NT2/D1 (cell line): Measurements from ENCODE around the gene SLC4A1.

Experiments
- DNase-seq: peaks from one replicate; pipeline ENCODE4 v3.0.0-alpha.2; 2011; ENCODE audit warnings: low read depth, low spot score
- H3K27me3 ChIP-seq: 2 replicates; pipeline ENCODE4 v1.6.0; 2011; ENCODE audit warnings: mild to moderate bottlenecking; ENCODE audit not compliant: insufficient read length, insufficient read depth
- H3K36me3 ChIP-seq: 2 replicates; pipeline ENCODE4 v1.6.1; 2011; ENCODE audit warnings: mild to moderate bottlenecking, low read length, mixed read lengths; ENCODE audit not compliant: insufficient read depth, insufficient read length
- H3K4me1 ChIP-seq: 2 replicates; pipeline ENCODE4 v1.5.1; 2011; ENCODE audit not compliant: insufficient read depth, insufficient read length
- H3K4me3 ChIP-seq: 2 replicates; pipeline ENCODE4 v1.5.1; 2011; ENCODE audit warnings: low read depth; ENCODE audit not compliant: insufficient read length
- H3K9ac ChIP-seq: 2 replicates; pipeline ENCODE4 v1.6.0; 2011; ENCODE audit warnings: low read depth; ENCODE audit not compliant: insufficient read length
- H3K9me3 ChIP-seq: 2 replicates; pipeline ENCODE4 v1.5.1; 2011; ENCODE audit warnings: mild to moderate bottlenecking, low read length; ENCODE audit not compliant: insufficient read depth
- SUZ12 ChIP-seq: IDR thresholded peaks from 2 replicates; pipeline ENCODE4 v1.6.1; 2011; ENCODE audit not compliant: insufficient read length, insufficient read depth; ENCODE audit errors: extremely low read depth
- YY1 ChIP-seq: IDR thresholded peaks from 2 replicates; pipeline ENCODE4 v1.6.1; 2011; ENCODE audit not compliant: insufficient read length, insufficient read depth
- ZNF274 ChIP-seq: IDR thresholded peaks from 2 replicates; pipeline ENCODE4 v1.6.1; 2011; ENCODE audit warnings: mild to moderate bottlenecking, low read depth, low read length

The SLC4A1 gene

DNA sequence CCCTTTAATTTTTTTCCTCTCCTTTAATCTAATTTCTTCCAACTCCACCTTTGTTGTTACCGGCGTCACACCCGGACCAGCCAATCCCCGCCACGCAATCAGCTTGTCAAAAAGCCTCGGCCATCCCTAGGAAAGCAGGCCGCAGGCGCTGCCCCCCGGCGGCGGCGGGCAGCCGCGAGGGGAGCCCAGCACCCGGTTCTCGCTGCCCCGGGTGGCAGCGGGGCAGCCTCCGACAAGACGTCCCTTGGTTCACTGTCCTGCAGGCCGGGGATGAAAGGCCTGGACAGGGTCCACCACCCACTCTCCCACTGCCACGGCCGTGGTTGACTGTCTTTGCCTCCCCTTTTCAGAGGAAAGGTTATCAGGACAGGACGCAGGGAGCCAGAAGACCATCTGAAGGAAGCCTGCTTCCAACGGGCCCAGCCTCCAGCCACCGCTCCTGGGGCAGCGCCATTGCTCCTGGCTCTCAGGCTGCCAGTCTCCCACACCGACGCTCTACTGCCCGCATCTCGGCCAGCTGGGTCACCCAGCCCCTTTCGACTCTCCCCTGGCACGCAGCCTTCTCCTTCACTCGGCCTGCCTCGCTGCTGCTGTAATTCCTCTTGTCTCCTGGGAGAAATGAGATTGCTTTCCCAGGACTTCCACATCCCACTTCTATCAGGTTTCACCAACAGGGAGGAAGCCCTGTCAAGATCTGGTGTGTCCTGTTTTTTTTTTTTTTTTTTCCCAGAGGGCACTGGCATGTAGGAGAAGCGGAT lies 45.6 kb downstream of the SLC4A1 start:
- H3K27me3 ChIP-seq, result no peaks in the 10 kb centered on the region
- no peak for TF ChIP-seq SUZ12
- no peak for TF ChIP-seq ZNF274
- TF ChIP-seq YY1, result no peak
- peaks cover 9% of the 10 kb centered on the region for H3K36me3 ChIP-seq
- H3K9me3 ChIP-seq, result no peaks in the 10 kb centered on the region
- no peak for DNase-seq
- peak overlapping the region; percentile 98 for H3K9ac ChIP-seq
- peak overlapping the region; percentile 86 for H3K4me3 ChIP-seq
- peaks cover 1% of the 10 kb centered on the region for H3K4me1 ChIP-seq

DNA sequence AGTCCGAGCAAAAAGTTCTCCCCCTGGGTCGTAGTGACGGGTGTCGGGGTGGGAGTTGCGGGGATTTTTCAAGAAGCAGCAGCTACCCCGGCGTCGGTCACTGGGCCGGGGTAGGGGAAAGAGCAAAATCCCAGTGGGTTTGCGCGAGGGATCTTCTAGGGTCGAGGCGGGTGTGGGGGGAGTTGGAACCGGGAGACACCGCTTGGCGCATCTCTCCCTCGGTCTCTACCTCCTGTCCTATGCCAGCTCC lies 46.1 kb downstream of the SLC4A1 start:
- Histone ChIP-seq H3K4me3 (peak overlapping the region; percentile 86), H3K36me3 (peaks cover 15% of the 10 kb centered on the region), H3K9ac (peak overlapping the region; percentile 98), H3K9me3 (no peaks in the 10 kb centered on the region), H3K27me3 (no peaks in the 10 kb centered on the region), H3K4me1 (peaks cover 5% of the 10 kb centered on the region)
- no peak for DNase-seq
- TF ChIP-seq SUZ12, result no peak
- no peak for TF ChIP-seq ZNF274
- no peak for TF ChIP-seq YY1

DNA sequence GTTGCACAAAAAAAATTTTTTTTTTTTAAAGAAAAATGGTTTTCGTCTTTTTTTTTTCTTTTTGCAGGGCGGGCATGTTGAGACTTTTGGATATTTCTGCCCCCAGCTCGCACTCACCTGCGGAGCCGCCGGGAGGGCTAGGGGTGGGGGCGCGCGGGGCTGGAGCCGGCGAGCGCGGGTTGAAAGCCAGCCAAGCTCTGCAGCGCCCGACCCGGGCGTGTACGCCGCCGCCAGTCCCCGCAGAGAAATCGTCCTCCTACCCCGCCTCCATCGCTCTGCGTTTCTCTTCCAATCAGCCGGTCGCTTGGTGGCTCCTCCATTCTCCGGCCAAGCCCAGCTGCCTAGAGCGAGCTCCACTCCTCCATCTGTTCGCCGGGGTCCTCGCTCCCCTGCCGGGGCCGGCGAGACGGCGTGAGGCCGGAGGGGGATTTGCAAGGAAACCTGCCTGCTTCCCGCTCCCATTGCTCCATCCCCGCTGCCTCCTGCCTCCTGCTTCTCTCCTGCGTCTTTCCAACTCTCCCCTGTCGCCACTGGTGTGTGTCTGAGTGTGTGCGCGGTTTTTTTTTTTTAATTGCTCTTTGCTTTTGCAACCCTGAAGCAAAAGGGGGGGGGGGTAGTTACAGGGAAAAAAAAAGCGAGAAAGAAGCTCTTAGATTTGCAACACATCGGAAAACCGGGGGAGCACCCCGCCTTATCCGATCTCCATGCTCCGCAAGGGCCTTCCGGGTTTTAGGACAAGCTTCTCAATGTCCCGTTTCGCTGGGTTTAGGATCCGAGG lies 46.7 kb downstream of the SLC4A1 start:
- H3K36me3 ChIP-seq, result peaks cover 20% of the 10 kb centered on the region
- peaks cover 6% of the 10 kb centered on the region for H3K4me1 ChIP-seq
- TF ChIP-seq SUZ12 (no peak), YY1 (no peak), ZNF274 (no peak)
- H3K9me3 ChIP-seq, result no peaks in the 10 kb centered on the region
- no peak for DNase-seq
- peak overlapping the region; percentile 86 for H3K4me3 ChIP-seq
- H3K27me3 ChIP-seq, result no peaks in the 10 kb centered on the region
- peak overlapping the region; percentile 98 for H3K9ac ChIP-seq

DNA sequence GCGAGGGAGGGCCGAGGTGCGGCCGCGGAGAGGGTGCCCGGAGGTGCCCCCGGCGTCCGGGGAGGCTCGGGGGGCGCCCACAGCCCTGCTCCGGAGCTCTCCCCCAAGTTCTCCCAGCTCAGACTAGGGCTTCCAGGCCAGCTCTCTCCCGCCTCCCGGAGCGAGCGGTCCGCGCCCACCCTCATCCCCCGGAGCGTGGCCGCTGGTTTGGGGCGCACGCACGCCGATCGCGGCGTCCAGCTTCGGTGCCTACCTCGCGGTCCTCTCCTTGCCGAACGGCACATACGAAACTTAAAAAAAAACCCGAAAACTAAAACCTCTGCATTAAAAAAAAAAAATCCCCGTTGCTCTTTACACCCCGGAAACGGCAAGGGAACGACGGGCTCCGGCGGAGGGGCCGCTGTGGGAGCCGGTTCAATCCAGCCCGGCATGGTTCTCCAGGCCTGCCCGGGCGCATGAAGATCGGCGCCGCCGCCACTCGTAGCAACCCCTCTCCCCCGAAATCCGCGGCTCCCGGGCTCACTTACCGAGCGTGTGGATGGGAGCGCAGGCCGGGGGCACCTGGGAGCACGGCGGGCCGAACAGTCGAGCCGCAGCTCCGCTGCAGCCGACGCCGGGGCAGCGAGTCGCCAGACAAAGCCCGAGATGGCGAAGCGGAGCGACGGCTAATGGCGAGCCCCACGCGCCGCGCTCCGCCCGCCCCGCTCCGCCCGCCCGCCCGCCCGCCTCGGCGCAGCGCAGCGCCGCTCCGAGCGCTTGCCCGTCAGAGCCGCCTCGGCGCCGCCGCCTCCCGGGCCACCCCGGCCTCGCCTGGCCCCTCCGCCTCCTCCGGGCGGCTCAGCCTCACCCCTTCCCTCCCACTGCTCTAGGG lies 47.5 kb downstream of the SLC4A1 start:
- Histone ChIP-seq H3K9ac (peak overlapping the region; percentile 98), H3K9me3 (no peaks in the 10 kb centered on the region), H3K27me3 (no peaks in the 10 kb centered on the region), H3K4me1 (peaks cover 6% of the 10 kb centered on the region), H3K4me3 (peak overlapping the region; percentile 86), H3K36me3 (peaks cover 28% of the 10 kb centered on the region)
- no peak for DNase-seq
- no peak for TF ChIP-seq SUZ12
- no peak for TF ChIP-seq YY1
- TF ChIP-seq ZNF274, result no peak

DNA sequence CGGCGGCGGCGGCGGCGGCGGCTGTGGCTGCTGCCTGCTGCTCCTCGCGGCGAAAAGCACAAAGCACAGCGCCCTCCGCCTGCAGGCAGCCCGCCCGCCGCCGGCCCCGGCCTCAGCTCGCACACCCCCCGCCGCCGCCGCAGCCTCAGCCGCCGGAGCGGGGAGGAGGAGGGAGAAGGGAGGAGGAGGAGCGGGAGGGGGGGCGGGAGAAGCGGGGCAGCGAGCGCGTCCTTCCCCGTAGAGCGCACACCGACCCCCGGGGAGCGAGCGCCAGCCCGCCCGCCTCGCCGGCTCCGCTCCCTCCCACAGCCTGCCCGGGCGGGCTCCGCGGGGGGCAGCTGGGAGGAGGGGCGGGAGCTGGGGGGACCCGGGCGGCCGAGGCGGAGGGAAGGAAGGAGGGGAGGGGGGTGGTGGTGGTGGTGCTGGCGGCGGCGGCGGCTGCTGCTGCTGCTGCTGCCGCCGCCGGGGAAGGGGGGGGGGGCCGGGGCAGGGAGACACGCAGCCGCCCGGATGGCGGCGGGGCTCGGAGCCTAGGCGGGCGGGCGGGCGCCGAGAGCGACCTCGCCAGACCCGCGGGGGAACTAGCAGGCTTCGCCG lies 48.2 kb downstream of the SLC4A1 start, which contains the start of gene UBTF:
Gene UBTF (minus strand): TSS at position 60 of the 597 bp plus-strand sequence. CDS start 1,446 bp downstream, outside the sequence.
- peaks cover 6% of the 10 kb centered on the region for H3K4me1 ChIP-seq
- peaks cover 35% of the 10 kb centered on the region for H3K36me3 ChIP-seq
- no peak for TF ChIP-seq SUZ12
- TF ChIP-seq YY1, result no peak
- no peak for TF ChIP-seq ZNF274
- peak within 1 kb of the TSS; percentile 98 for H3K9ac ChIP-seq
- H3K4me3 ChIP-seq, result peak within 1 kb of the TSS; percentile 86
- 0 out of 2 replicates have a peak, but pooled peaks cover 3% of the 10 kb centered on the region for H3K9me3 ChIP-seq
- no peak for DNase-seq
- no peaks in the 10 kb centered on the region for H3K27me3 ChIP-seq

DNA sequence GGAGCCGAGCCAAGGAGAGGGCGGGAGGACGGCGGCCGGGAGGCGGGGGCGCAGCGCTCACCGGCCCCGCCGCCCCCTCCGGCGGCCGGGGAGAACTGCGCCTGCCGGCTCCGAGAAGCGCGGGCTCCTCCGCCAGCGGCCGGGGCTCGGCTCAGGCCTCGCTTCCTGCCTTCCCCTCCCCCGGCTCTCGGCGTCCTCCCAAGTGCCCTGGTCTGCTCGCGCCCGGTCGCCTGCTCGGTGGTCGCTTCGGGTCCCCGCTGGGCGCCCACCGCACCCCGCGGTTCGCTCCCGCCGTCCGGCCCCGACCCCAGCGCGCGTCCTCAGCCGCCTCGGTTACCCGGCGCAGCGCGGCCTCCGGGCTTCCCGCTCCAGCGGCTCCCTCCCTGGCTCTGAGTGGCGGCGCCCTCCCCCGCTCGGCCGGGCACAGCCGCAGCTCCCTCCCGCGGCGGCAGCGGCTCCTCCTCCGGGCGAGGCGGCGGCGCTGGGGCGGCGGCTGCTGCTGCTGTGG lies 48.8 kb downstream of the SLC4A1 start:
- peaks cover 6% of the 10 kb centered on the region for H3K4me1 ChIP-seq
- peak overlapping the region; percentile 96 for H3K9ac ChIP-seq
- no peaks in the 10 kb centered on the region for H3K27me3 ChIP-seq
- DNase-seq, result no peak
- H3K9me3 ChIP-seq, result peaks cover 7% of the 10 kb centered on the region; the same call in 1 of the 2 replicates
- H3K4me3 ChIP-seq, result peak overlapping the region; percentile 83
- peaks cover 41% of the 10 kb centered on the region for H3K36me3 ChIP-seq
- TF ChIP-seq YY1 (no peak), ZNF274 (no peak), SUZ12 (no peak)
